ENCODE data around the gene IGFBP4. TPM values are rescaled to one million over a fixed set of nuclear protein-coding genes. Genes with fewer than 3 reads are reported as not detected.

The IGFBP4 gene
- total and polyA plus RNA-seq, 2 of the 13 experiments (the other 11 are each of a cell fraction or from before 2014, with no cell fraction given), result 4.1 to 49.0 TPM

DNA sequence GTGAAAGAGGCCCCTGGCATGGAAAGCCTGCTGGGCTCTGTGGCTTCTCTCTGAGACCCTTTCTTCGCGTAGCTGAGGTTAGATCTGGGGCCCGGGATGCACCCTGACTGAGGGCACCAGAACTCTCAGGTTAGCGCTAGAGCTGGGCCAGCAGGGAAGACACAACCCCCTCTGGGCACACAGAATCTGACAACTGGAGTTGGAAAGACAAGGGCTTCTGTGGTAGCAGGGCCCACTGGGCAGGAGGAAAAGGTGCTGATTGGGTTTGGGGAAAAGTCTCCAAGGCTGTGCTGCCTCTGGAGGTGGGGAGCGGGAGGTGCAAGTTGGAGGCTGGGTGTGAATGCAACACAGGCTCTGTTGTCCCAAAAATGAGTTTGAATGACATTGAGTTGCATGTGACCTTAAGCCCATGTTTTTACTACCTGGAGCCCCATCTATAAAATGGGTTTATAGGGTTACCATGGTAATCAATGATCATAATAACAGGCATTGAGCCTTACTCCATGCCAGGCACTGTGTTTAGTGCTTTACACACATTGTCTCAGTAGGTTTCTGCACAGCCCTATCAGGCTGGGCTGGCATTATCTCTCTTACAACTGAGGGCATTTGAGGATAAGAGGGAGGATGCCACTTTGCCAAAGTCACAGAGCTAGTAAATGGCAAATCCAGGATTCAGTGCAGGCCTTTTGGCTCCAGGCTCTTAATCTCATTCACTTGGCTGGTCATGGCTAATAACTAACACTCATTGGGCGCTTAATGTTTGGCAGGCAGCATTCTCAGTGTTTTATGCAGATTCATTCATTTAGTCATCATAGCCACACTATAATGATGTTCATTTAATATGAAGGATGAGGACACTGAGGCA, 9.5 kb upstream of the IGFBP4 start (continued):
- TF ChIP-seq, protein P1, sequence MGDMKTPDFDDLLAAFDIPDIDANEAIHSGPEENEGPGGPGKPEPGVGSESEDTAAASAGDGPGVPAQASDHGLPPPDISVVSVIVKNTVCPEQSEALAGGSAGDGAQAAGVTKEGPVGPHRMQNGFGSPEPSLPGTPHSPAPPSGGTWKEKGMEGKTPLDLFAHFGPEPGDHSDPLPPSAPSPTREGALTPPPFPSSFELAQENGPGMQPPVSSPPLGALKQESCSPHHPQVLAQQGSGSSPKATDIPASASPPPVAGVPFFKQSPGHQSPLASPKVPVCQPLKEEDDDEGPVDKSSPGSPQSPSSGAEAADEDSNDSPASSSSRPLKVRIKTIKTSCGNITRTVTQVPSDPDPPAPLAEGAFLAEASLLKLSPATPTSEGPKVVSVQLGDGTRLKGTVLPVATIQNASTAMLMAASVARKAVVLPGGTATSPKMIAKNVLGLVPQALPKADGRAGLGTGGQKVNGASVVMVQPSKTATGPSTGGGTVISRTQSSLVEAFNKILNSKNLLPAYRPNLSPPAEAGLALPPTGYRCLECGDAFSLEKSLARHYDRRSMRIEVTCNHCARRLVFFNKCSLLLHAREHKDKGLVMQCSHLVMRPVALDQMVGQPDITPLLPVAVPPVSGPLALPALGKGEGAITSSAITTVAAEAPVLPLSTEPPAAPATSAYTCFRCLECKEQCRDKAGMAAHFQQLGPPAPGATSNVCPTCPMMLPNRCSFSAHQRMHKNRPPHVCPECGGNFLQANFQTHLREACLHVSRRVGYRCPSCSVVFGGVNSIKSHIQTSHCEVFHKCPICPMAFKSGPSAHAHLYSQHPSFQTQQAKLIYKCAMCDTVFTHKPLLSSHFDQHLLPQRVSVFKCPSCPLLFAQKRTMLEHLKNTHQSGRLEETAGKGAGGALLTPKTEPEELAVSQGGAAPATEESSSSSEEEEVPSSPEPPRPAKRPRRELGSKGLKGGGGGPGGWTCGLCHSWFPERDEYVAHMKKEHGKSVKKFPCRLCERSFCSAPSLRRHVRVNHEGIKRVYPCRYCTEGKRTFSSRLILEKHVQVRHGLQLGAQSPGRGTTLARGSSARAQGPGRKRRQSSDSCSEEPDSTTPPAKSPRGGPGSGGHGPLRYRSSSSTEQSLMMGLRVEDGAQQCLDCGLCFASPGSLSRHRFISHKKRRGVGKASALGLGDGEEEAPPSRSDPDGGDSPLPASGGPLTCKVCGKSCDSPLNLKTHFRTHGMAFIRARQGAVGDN (CRISPR knock-in tag; IDR thresholded peaks at IDR 0.05), result peak; percentile 32; the same call in 1 of the 2 replicates
- TF ChIP-seq, protein P2, sequence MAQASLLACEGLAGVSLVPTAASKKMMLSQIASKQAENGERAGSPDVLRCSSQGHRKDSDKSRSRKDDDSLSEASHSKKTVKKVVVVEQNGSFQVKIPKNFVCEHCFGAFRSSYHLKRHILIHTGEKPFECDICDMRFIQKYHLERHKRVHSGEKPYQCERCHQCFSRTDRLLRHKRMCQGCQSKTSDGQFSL (CRISPR knock-in tag; IDR thresholded peaks at IDR 0.05), result no peak
- TF ChIP-seq, protein P3, sequence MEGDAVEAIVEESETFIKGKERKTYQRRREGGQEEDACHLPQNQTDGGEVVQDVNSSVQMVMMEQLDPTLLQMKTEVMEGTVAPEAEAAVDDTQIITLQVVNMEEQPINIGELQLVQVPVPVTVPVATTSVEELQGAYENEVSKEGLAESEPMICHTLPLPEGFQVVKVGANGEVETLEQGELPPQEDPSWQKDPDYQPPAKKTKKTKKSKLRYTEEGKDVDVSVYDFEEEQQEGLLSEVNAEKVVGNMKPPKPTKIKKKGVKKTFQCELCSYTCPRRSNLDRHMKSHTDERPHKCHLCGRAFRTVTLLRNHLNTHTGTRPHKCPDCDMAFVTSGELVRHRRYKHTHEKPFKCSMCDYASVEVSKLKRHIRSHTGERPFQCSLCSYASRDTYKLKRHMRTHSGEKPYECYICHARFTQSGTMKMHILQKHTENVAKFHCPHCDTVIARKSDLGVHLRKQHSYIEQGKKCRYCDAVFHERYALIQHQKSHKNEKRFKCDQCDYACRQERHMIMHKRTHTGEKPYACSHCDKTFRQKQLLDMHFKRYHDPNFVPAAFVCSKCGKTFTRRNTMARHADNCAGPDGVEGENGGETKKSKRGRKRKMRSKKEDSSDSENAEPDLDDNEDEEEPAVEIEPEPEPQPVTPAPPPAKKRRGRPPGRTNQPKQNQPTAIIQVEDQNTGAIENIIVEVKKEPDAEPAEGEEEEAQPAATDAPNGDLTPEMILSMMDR (CRISPR knock-in tag; IDR thresholded peaks at IDR 0.05), result peak; percentile 75
- TF ChIP-seq STAG1 (CRISPR knock-in tag; IDR thresholded peaks at IDR 0.05), result peak; percentile 69

DNA sequence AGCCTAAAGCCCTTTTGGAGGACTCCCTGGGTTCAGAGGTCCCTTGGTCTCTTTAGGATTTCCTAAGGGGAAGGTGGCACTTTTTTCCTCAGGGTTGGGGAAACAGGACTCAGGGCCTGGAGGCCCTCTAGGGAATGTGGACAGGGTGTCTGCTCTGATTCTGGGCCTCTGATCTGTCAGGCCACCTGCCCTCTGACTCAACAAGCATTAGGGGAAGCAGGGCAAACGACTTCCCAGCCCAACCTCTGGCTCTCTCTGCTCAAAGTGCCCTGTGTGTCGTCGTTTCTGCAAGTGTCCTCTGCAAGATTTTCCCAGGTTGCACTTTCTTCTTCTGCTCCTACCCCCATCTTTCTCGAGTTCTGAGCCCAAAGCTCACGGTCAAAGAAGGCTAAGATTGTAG, 6.6 kb upstream of the IGFBP4 start:
- CTCF ChIA-PET (ENCODE audit: low intra/inter-chr PET ratio, low total read pairs), result no interaction called here
- peaks cover 8% of the 10 kb centered on the region; the same call in 1 of the 2 replicates for H3K4me1 ChIP-seq (ENCODE audit: insufficient read depth, low read length)
- TF ChIP-seq, protein P4, sequence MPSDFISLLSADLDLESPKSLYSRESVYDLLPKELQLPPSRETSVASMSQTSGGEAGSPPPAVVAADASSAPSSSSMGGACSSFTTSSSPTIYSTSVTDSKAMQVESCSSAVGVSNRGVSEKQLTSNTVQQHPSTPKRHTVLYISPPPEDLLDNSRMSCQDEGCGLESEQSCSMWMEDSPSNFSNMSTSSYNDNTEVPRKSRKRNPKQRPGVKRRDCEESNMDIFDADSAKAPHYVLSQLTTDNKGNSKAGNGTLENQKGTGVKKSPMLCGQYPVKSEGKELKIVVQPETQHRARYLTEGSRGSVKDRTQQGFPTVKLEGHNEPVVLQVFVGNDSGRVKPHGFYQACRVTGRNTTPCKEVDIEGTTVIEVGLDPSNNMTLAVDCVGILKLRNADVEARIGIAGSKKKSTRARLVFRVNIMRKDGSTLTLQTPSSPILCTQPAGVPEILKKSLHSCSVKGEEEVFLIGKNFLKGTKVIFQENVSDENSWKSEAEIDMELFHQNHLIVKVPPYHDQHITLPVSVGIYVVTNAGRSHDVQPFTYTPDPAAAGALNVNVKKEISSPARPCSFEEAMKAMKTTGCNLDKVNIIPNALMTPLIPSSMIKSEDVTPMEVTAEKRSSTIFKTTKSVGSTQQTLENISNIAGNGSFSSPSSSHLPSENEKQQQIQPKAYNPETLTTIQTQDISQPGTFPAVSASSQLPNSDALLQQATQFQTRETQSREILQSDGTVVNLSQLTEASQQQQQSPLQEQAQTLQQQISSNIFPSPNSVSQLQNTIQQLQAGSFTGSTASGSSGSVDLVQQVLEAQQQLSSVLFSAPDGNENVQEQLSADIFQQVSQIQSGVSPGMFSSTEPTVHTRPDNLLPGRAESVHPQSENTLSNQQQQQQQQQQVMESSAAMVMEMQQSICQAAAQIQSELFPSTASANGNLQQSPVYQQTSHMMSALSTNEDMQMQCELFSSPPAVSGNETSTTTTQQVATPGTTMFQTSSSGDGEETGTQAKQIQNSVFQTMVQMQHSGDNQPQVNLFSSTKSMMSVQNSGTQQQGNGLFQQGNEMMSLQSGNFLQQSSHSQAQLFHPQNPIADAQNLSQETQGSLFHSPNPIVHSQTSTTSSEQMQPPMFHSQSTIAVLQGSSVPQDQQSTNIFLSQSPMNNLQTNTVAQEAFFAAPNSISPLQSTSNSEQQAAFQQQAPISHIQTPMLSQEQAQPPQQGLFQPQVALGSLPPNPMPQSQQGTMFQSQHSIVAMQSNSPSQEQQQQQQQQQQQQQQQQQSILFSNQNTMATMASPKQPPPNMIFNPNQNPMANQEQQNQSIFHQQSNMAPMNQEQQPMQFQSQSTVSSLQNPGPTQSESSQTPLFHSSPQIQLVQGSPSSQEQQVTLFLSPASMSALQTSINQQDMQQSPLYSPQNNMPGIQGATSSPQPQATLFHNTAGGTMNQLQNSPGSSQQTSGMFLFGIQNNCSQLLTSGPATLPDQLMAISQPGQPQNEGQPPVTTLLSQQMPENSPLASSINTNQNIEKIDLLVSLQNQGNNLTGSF (CRISPR knock-in tag; IDR thresholded peaks at IDR 0.05), result no peak
- no peak for TF ChIP-seq SRSF9 (IDR thresholded peaks at IDR 0.05; ENCODE audit: borderline replicate concordance, insufficient read depth, low read depth, low read length, poor library complexity, severe bottlenecking)
- no peak for TF ChIP-seq FOXC1 (CRISPR knock-in tag; IDR thresholded peaks at IDR 0.05; ENCODE audit: borderline replicate concordance)
- no peak for TF ChIP-seq ESRRA (CRISPR knock-in tag; IDR thresholded peaks at IDR 0.05; ENCODE audit: low read depth)
- no peak for TF ChIP-seq RBAK (CRISPR knock-in tag; IDR thresholded peaks at IDR 0.05)

More for the DNA sequence above, 6.6 kb upstream of the IGFBP4 start:
- H3K9me3 ChIP-seq (ENCODE audit: low read length), result no peaks in the 10 kb centered on the region
- no peaks in the 10 kb centered on the region for H3K79me2 ChIP-seq (ENCODE audit: insufficient read depth, low read length)
- in situ Hi-C loops (cut with HindIII; ENCODE audit: extremely low pct_ligation_motif_present, low pct_unique_long_range_greater_than_20kb), result no loop called here
- no peak overlapping the region for H3K4me2 ChIP-seq (ENCODE audit: low read depth, low read length)
- no peak for ATAC-seq
- intact Hi-C loops (cut with micrococcal nuclease; ENCODE audit: unreplicated experiment), result no loop called here
- no peaks in the 10 kb centered on the region for H4K20me1 ChIP-seq (ENCODE audit: insufficient read depth, low read length)
- POLR2A ChIA-PET, result no interaction called here
- H2AFZ ChIP-seq (ENCODE audit: low read length), result no peak overlapping the region
- H3K27me3 ChIP-seq (ENCODE audit: control insufficient read depth in 1 of 2, insufficient read depth in 2 of 2, low read length in 2 of 2), result peaks cover 0 to 9% of the 10 kb centered on the region in 2 experiments; a peak in 1 of 5 replicates
- BruUV-seq (replicated peaks), result no TSS peak
- WGBS (ENCODE audit: low lambda C conversion rate), result 9% methylated on average over 5 of the region's 5 CpGs
- no peak for FAIRE-seq
- H3K36me3 ChIP-seq (replicated peaks in 1 of 2; ENCODE audit: control insufficient read depth in 1 of 2, insufficient read depth in 2 of 2, low read length in 2 of 2), result no peaks in the 10 kb centered on the region
- no peak for DNase-seq (ENCODE audit: low spot score)
- no peak overlapping the region for H3K9ac ChIP-seq (ENCODE audit: insufficient read depth, low read depth, low read length)
- H3K27ac ChIP-seq (ENCODE audit: extremely low read length, insufficient read depth, low read length), result no peak overlapping the region
- H3K4me3 ChIP-seq (replicated peaks in 1 of 3; ENCODE audit: insufficient read depth in 1 of 3, low read depth in 2 of 3, low read length in 3 of 3), result no peak overlapping the region

Data from HepG2 (cell line).